A673 (cell line): ENCODE results near the gene NINJ2.

Source experiments
- EZH2 ChIP-seq: fragments of 200-600 bp; sonication (generic); IDR thresholded peaks from 2 replicates; pipeline ENCODE4 v1.6.1; 2017; ENCODE audit warnings: borderline replicate concordance, low read depth, mild to moderate bottlenecking, mixed read lengths, antibody characterized with exemption, low read length; ENCODE audit not compliant: poor library complexity, severe bottlenecking
- TF ChIP-seq, protein P1 (sequence below): fragments of 300-800, 200-600 bp; sonication (generic); conservative IDR thresholded peaks from 2 replicates; pipeline ENCODE4 v1.5.1; 2017; ENCODE audit warnings: low read depth, mild to moderate bottlenecking, antibody characterized with exemption, low read length, moderate library complexity, mixed read lengths

DNA sequence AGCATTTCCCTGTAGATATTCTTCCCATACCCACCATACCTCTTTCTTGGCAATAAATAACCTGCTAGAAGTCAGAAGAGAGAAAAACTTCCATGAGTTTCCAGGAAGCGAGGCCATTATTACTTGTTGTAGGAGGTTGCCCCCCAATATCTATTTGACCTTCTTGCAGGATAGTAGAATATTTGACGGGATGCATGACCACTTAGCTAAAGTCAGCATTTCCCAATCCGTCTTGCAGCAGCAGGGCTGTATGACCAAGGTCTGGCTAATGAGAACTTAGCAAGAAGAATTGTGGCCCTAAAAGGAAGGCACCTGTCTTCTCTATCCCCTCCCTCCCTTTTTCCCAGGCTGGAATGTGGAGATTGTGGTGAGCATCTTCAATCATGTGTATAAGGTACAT, 51.5 kb downstream of the NINJ2 start:
- TF ChIP-seq, protein P1, sequence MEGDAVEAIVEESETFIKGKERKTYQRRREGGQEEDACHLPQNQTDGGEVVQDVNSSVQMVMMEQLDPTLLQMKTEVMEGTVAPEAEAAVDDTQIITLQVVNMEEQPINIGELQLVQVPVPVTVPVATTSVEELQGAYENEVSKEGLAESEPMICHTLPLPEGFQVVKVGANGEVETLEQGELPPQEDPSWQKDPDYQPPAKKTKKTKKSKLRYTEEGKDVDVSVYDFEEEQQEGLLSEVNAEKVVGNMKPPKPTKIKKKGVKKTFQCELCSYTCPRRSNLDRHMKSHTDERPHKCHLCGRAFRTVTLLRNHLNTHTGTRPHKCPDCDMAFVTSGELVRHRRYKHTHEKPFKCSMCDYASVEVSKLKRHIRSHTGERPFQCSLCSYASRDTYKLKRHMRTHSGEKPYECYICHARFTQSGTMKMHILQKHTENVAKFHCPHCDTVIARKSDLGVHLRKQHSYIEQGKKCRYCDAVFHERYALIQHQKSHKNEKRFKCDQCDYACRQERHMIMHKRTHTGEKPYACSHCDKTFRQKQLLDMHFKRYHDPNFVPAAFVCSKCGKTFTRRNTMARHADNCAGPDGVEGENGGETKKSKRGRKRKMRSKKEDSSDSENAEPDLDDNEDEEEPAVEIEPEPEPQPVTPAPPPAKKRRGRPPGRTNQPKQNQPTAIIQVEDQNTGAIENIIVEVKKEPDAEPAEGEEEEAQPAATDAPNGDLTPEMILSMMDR: no peak
- no peak for TF ChIP-seq EZH2
